Activated CD8-positive, alpha-beta memory T cell treated with anti-CD3 and anti-CD28 coated beads, Interleukin-2, amount 50 U/mL, for 1 hour (primary cell): ENCODE measurements around the gene PNRC2.

Experiments
- DNase-seq: peaks from one replicate; pipeline ENCODE4 v3.0.0-alpha.2; 2020; ENCODE audit errors: extremely low read depth

Gene PNRC2, protein sequence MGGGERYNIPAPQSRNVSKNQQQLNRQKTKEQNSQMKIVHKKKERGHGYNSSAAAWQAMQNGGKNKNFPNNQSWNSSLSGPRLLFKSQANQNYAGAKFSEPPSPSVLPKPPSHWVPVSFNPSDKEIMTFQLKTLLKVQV

DNA sequence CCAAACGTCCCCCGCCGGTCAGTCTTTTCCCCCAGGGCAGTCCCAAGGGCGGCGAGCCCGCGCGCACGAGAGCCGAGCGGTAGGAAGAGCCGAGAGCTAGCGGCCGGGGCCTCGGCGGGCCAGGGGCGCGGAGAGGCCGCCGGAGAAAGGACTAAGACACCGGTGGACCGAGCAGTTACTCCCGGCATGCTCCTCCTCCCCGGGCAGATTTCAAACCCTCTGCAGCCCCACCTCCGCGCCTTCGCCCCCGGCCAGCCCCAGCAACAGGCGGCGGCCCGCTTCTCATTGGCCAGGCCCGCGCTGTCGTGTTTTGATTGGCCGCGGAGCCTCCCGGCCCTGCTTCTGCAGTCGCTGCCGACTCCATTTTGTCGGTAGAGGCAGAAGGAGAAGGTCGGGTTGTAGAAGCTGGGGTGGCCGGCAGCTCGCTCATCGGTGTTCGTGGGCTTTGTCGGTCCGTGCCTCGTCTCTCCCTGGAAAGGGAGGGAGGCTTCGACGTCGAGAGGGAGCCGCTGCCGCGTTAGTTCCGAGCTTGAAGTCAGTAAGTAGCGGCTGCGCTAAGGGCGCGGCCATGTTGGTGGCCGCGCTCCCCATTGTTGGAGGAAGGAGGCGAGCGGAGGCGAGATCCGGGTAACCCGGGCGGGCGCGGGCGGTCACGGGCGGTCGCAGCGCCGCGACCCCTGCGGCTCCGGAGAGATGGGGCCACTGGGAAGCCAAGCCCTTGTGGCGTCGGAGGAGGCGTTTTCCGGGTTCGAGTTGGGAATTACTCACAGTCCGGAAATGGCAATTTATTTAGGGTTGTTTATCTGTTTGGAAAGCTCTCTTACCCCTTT lies at the start of gene PNRC2:
Gene PNRC2 (plus strand): TSS at position 368 of the 830 bp plus-strand sequence. CDS start 1,630 bp downstream, outside the sequence.
- peak; percentile 86 for DNase-seq

DNA sequence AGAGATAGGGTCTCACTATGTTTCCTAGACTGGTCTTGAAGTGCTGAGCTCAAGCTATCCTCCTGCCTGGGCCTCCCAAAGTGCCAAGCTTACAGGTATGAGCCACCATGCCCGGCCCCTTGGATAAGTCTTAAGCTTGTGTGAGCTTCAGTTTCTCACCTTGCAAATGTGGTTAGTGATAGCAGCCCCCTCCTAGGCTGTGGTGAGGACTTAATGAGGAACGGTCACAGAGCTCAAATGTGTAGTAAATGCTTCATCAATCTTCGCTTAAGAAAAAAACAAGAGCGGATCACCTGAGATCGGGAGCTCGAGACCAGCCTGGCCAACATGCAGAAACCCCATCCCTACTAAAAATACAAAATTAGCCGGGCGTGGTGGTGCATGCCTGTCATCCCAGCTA lies 49.5 kb upstream of the PNRC2 start:
- DNase-seq, result no peak

DNA sequence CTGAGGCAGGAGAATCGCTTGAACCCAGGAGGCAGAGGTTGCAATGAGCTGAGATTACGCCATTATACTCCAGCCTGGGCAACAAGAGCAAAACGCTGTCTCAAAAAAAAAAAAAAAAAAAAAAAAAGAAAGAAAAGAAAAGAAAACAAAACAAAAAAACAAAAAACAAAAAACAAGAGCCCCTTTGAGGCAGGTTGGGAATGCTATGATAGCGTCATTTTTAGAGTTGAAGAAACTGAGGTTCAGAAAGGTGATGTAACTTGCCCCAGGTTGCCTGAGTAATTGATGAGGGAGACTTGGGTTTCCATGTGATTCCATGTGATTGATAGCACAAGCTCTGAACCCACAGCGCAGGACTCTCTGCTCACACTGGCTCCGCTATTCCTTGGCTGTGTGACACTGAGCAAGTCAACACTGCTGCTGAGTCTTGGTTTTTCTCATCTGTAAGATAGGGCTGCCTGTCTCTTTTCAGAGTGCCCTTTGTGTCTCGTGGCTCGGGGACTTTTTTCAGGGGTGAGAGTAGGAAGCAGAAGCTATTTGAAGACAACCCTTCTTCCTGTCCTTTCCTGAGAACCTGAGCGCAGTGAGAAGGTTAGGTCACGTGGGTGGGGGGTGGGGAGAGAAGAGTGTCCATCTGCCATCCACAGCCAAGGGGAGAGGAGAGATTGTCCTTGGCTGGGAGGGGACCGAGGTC lies 48.9 kb upstream of the PNRC2 start:
- DNase-seq, result no peak

DNA sequence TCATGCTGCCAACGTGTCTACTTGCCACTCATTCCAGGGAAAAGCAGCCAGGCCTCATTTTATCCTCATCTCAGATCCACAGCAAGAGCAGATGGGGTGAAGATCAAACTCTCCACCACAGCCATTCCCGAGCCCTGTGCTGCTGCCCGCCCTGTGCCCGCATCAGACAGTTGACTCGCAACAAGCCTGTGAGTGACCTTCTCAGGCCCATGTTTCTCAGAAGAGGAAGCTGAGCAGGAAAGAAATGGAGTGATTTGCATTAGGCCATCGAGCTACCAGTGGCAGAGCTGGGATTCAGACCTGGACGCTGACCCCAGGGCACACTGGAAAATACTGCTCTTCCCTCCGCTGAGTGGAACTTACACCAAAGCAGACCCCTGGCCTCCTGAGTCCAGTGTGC lies 47.7 kb upstream of the PNRC2 start:
- no peak for DNase-seq

DNA sequence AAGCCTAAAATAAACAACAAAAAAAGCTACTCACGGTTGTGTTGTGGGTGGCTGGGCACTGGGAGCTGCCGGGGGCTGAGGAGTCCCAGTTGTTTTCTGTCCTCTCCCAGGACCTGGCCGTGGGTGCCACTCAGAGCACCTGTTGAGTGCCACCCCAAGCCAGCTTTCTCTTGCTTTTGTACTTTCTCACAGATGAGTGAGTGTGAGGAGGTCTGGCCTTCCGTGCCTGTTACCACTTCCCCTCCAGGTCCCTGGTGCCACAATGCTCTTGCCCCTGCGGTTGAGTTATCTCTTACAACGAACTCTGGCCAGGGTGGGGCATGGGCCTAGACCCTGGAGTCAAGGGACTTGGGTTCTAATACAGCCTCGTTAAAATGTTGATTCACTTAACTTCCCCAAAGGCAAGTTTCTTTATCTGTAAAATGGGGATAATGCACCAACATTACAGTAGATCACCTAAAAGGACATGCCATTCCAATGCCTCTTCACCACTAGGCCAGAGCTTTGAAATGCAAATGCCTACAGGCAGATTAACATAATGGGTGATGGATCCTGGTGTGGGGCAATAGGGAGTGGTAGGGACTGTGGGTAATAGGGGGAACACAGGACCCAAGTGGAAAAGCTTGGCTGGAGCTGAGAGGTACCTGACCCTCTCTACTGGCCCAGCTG lies 46.3 kb upstream of the PNRC2 start, which contains the start of gene CNR2:
Gene CNR2 (minus strand): TSS at position 151 of the 669 bp plus-strand sequence. CDS start 37,745 bp downstream, outside the sequence.
- no peak for DNase-seq

DNA sequence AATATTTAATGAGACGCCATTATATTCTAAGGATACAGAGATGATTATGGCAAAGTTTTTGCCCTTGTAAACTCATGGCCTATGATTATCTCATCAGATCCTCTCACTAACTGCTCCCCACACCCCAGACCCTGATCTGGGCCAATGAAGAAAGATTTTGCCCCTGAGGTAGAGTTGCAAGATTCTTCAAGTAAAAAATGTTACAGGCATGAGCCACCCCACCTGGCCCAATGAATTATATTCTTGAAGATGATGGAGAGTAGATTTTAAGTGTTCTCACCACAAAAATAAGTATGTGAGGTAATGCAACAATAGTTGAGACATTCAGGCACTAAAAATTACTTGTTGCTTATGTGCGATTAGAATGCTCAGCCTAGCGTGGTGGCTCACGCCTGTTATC lies 44.7 kb upstream of the PNRC2 start:
- no peak for DNase-seq

DNA sequence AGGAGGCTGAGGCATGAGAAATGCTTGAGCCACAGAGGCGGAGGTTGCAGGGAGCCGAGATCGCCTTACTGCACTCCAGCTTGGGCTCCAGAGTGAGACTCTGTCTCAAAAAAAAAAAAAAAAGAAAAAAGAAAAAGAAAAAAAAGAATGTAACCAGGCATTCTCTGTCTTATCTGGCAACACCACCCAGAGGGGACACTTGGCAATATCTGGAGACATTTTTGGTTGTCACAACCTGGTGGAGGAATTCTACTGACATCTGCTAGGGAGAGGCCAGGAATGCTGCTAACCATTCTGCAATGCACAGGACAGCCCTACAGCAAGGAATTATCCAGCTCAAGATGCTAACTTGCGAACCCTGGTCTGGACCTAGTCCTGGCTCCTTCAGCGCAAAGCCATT lies 44.2 kb upstream of the PNRC2 start:
- DNase-seq, result no peak

DNA sequence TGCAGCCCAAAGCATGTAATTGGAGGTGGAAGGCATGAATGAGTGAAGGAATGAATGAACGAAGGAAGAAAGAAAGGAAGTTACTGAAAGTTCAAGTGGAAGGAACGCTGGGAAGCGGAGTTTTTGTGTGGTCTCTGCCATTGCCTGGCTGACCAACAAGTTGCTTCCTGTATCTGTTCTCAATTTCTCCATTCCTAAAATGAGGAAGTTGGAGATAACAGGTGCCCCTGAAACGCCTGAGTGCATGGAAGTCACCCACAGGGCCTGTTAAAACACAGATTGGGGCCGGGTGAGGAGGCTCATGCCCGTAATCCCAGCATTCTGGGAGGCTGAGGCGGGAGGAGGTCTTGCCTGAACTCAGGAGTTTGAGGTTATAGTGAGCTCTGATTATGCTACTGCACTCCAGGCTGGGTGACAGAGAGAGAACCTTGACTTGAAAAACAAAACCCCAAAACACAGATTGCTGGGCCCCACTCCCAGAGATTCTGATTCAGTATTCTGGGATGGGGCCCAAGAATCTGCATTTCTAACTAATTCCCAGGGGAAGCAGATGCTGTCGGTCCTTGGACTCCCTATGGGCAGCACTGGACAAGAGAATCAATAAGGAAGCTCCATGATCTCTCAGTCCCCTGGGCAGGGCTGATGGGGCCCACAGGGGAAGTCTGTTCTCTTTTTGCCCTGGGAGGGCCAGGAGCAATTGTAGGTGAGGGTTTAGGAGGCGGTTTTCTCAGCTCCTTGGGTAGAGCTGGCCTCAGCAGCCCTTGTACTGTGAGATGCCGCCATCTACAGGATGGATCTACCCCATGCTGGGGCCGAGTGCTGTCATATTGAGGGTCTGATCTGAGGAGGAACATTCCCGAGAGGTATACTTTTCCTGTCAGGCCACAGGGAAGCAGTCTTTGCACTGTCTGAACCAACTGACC lies 43.2 kb upstream of the PNRC2 start:
- peak; percentile 36 for DNase-seq

DNA sequence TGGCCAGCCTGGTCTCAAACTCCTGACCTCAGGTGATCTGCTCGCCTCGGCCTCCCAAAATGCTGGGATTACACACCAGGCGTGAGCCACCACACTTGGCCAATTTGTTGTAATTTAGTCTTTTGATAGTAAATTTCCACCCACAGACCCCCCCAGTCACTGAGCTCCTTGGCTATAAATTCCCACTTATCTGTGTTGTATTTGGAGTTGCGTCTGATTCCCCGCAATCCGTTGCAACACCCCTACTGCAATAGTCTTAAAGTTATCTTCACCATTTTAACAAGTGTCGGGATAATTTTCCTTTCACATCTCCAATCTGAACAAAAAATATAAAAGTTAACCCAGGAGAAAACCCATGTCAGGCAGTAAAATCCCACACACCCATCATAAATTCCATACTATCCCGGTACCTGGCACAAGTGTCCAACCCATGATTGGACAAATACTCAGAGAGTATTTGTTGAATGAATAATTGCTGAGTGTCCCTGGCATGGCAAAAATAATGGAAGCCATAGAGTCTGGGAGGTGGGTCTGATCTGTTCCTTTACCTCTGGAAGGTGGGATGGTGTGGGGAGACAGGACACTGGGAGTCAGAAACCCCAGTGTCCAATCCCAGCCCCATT lies 37.2 kb upstream of the PNRC2 start:
- no peak for DNase-seq

DNA sequence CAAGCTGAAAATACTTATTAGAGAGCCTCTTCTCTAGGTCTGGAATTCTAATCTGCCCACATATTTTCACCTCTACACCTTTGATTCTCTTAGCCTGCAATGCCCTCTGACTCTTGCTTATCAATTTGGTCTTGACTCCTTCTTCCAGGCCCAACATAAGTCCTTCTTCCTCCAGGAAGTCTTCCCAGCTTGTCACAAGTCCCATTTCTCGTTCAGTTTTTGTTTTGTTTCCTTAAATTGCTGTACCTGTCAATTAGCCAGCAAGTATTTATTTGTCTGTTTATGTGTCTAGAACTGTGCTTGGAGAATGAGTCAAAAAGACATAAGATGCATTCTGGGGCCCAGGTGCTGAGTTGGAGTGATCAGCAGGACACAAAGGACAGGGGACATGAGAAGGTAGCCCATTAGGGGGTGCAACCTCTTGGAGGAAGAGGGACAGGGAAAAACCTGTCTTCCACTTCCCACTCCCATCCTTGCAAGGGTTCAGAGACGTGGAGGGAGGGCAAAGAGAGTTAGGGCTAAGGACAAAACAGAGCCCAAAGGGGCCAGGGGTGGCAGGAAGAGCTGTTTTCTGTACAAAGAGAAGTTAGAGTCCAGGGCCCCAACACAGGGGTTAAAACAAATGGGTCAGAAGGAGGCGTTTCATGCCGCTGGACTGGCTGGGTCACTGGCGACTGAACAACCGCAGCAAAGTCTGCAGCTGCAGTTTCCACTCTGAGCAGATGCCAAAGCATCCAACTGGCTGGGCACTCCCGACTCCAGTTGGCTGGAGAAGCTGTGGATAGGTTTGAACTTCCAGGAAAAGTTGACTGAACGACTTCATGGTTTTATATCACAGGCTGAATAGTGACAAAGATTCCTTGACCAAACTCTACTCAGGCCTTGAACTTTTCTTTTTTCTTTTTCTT lies 35.8 kb upstream of the PNRC2 start:
- DNase-seq, result no peak

DNA sequence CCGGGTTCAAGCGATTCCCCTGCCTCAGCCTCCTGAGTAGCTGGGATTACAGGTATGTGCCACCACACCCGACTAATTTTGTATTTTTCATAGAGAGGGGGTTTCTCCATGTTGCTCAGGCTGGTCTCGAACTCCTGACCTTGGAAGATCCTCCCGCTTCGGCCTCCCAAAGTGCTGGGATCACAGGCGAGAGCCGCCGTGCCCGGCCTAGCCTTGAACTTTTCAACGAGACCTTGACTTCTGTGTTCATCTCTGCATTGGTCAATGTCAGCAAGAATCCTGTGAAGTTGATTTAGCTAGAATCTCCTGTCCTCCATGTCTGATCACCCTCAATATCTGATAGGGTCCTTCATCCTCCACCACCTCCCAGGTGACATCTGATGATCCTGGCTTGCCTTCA lies 35.0 kb upstream of the PNRC2 start:
- DNase-seq, result no peak

DNA sequence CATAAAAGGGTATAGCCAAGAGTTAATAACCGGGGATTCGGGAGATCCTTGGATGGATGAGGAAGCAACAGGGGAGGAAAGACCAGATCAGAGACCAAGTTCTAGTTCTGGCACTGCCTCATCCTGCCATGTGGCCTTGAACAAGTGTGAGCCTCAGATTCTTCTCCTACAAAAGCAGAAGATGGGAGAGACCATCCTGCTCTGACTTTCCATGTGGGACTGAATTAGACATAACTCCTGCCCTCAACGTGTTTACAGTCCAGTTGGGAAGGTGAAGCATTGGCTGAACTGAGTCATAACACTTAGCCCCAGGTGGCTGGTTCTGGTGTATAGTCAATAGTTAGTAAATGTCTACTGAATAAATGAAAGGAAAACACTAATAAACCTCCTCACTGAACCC lies 34.3 kb upstream of the PNRC2 start:
- DNase-seq, result no peak

DNA sequence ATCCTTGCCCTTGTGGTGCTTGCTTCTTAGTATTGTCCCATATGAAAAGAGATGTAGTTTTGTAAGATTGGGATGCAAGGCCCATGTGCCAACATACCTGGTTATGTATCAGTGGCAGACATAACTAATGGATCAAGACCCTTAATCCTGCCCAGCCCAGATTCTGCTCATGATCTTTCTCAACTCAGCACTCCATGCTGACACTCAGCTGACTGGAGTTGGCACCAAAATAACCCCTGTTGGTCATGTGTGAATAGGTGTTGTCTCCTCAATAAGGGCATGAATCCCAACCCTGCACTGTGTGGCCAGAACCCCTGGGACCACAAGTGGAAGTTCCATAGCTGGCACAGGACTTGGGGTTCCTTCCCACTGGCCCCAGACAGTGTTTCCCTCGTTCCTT lies 32.5 kb upstream of the PNRC2 start:
- no peak for DNase-seq

DNA sequence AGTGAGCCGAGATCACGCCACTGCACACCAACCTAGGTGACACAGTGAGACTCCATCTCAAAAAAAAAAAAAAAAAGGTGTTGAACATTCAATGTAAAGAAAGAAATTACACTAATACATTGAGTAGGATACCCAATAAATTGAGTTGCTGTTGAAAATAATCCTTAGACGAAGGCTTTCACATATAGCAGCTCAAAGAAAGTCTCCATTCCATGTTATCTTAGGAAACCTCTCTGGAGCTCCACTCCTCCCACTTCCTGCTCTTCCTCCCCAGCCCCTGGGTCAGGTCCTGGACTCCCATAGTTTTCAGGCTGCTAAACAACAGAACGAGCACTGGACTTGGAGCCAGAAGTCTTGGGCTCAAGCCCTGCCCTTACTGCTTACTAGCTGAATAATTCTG lies 30.8 kb upstream of the PNRC2 start:
- DNase-seq, result no peak

DNA sequence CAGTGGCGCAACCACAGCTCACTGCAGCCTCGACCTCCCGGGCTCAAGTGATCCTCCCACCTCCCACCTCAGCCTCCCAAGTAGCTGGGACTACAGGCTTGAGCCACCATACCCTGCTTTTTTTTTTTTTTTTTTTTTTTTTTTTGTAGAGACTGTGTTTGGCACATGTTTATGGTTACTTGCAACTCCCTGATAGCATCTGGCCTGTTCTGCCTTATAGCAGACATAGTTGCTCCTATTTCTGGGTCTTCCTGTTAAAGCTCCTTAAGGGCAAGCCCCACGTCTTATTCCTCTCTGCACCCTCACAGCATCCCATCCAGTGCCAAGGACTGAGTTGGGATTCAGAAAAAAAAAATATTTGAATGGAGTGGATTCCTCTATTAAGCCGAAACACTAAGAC lies 29.4 kb upstream of the PNRC2 start:
- DNase-seq, result no peak

DNA sequence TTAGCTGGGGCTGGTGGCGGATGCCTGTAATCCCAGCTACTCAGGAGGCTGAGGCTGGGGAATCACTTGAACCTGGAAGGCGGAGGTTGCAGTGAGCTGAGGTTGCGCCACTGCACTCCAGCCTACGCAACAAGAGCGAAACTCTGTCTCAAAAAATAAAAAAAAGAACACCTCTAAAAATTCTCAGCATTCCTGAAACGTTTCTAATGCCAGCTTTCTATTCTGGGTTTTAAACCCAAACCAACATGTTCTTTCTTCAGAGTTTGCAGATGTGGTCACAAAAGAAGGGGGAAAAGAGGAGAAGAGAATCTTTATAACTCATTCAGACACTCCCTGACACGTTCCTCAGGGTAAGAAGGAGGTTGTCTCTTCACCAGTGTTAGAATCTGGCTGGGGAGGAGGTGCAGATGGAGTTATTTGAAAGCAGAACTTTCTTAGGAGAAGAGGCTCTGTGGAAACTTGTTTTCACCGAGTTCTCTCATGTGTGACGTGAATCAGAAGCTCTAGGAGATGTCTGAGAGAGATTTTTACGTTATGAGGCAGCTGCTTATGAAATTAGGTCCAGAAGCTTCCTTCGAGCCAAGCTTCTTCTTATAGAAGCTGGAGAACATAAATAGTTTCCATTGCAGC lies 28.7 kb upstream of the PNRC2 start:
- DNase-seq, result no peak

DNA sequence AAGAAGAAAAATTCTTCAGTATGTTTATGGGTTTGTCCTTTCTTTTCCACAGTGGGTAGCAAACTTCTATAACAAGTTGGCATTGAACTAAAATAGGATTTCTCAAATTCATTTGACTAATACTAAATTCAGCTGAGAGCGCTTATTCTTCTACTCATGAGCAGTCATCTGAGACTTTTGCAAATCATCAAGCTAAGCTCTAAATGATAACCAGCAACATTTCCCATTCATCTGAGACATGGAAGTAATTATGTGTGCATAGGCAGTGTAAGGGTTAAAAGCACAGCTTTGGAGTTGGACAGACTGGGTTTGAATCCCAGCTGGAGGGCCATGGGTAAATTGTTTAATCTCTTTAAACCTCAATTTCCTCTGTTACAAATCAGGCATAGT lies 28.1 kb upstream of the PNRC2 start:
- no peak for DNase-seq

DNA sequence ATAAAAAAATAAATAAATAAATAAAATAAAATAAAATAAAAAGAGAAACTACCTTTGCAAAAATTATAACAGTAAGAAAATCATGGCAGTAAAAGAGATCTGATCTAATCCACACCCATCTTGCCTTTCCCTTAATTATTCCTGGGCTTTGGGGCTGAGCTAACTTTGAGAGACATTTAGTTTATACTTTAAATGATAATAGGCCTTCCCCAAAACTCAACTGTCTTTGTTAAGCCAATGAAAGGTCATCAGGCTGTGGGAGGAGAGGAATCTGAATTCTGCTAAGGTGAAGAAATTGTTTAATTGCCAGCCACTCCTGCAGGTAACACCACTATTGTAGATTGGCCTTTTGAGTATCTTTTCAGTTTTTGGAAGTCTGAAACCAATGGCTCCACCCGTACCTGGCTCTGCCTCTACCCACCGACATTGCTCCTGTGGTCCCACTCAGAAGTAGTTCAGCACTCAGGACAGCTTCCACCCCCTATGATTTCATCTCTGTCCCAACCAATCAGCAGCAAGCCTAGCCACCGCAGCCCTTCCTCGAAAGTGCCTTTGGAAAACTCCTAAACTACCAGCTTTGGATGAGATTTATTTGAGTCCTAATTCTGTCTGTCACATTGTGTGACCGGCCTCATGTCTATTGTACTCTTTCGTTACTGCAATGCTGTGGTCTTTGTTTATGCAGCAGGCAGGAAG lies 23.0 kb upstream of the PNRC2 start:
- no peak for DNase-seq

DNA sequence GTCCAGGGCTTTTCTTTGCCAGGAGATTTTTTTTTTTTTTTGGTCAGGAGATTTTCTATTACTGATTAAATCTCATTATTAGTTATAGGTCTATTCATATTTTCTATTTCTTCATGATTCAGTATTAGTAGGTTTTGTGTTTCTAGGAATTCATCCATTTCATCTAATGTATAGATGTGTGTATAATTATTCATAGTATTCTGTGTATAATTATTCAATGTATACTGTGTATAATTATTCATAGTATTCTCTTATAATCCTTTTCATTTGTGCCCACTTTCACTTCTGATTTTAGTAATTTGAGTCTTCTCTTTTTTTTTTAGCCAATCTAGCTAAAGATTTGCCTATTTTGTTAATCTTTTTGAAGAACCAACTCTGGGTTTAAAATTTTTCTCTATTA lies 12.3 kb upstream of the PNRC2 start:
- DNase-seq, result no peak
